ENCODE results near the gene SCTR.

GRCh38 chr2:119494163-119494790 lies 30.0 kb downstream of the SCTR start:
- TF ChIP-seq POLR2A (IDR thresholded peaks at IDR 0.05) (no peak), CTCF (IDR thresholded peaks at IDR 0.05) (no peak)
